ENCODE data around the gene PALMD. TPM values are rescaled to one million over a fixed set of nuclear protein-coding genes. Genes with fewer than 3 reads are reported as not detected.

Gene PALMD
- total RNA-seq, 3 donors from 2014 or later (not counting 1 experiment from before 2014, with no cell fraction given): not detected

- Histone ChIP-seq H3K4me3 (ENCODE audit: low read length) (no peak overlapping the region), H3K4me1 (ENCODE audit: control insufficient read depth, insufficient read depth, low read length) (no peaks in the 10 kb centered on the region), H3K36me3 (ENCODE audit: control insufficient read depth, insufficient read depth, low read length) (no peaks in the 10 kb centered on the region), H3K9me3 (ENCODE audit: control insufficient read depth, insufficient read depth, low read length) (no peaks in the 10 kb centered on the region), H3K27me3 (ENCODE audit: control insufficient read depth, insufficient read depth, low read length) (no peaks in the 10 kb centered on the region), H3K27ac (ENCODE audit: low read length) (no peak overlapping the region)
- no peak for TF ChIP-seq CTCF (IDR thresholded peaks at IDR 0.05)
- Mint-ChIP-seq H3K4me3 (no peak overlapping the region), H3K9me3 (no peaks in the 10 kb centered on the region), H3K27ac (no peak overlapping the region), H3K4me1 (no peaks in the 10 kb centered on the region), H3K36me3 (no peaks in the 10 kb centered on the region), H3K27me3 (ENCODE audit: low read depth in 2 of 2) (peaks cover 0 to 3% of the 10 kb centered on the region in 2 donors)
- ATAC-seq (no peak), DNase-seq (no peak)
- WGBS (ENCODE audit: insufficient coverage): 86% methylated on average over 1 of the region's 2 CpGs
- intact Hi-C loops (cut with micrococcal nuclease): no loop called here
These were observed 9.2 kb upstream of the PALMD start for GRCh38 chr1:99636647-99637175.

GRCh38 chr1:99638853-99639252 is 7.1 kb upstream of the PALMD start:
- Histone ChIP-seq H3K36me3 (ENCODE audit: control insufficient read depth, insufficient read depth, low read length) (no peaks in the 10 kb centered on the region), H3K4me3 (ENCODE audit: low read length) (no peak overlapping the region), H3K9me3 (ENCODE audit: control insufficient read depth, insufficient read depth, low read length) (no peaks in the 10 kb centered on the region), H3K27me3 (ENCODE audit: control insufficient read depth, insufficient read depth, low read length) (peaks cover 2% of the 10 kb centered on the region), H3K4me1 (ENCODE audit: control insufficient read depth, insufficient read depth, low read length) (no peaks in the 10 kb centered on the region), H3K27ac (ENCODE audit: low read length) (no peak overlapping the region)
- H3K4me1 Mint-ChIP-seq: no peaks in the 10 kb centered on the region
- no peak overlapping the region for H3K4me3 Mint-ChIP-seq
- H3K36me3 Mint-ChIP-seq: no peaks in the 10 kb centered on the region
- no peak for ATAC-seq
- no peaks in the 10 kb centered on the region for H3K27me3 Mint-ChIP-seq (ENCODE audit: low read depth in 2 of 2)
- DNase-seq: no peak
- H3K27ac Mint-ChIP-seq: no peak overlapping the region
- intact Hi-C loops (cut with micrococcal nuclease): no loop called here
- no peak for TF ChIP-seq CTCF (IDR thresholded peaks at IDR 0.05)
- WGBS (ENCODE audit: insufficient coverage): 97% methylated on average over 3 of the region's 3 CpGs
- no peaks in the 10 kb centered on the region for H3K9me3 Mint-ChIP-seq

- TF ChIP-seq CTCF (IDR thresholded peaks at IDR 0.05): no peak
- Histone ChIP-seq H3K27me3 (ENCODE audit: control insufficient read depth, insufficient read depth, low read length) (peaks cover 2% of the 10 kb centered on the region), H3K27ac (ENCODE audit: low read length) (no peak overlapping the region), H3K36me3 (ENCODE audit: control insufficient read depth, insufficient read depth, low read length) (no peaks in the 10 kb centered on the region), H3K4me1 (ENCODE audit: control insufficient read depth, insufficient read depth, low read length) (no peaks in the 10 kb centered on the region), H3K4me3 (ENCODE audit: low read length) (no peak overlapping the region), H3K9me3 (ENCODE audit: control insufficient read depth, insufficient read depth, low read length) (no peaks in the 10 kb centered on the region)
- H3K4me1 Mint-ChIP-seq: no peaks in the 10 kb centered on the region
- no peaks in the 10 kb centered on the region for H3K27me3 Mint-ChIP-seq (ENCODE audit: low read depth in 2 of 2)
- H3K27ac Mint-ChIP-seq: no peak overlapping the region
- H3K36me3 Mint-ChIP-seq: no peaks in the 10 kb centered on the region
- no peak overlapping the region for H3K4me3 Mint-ChIP-seq
- intact Hi-C loops (cut with micrococcal nuclease): no loop called here
- no peak for ATAC-seq
- H3K9me3 Mint-ChIP-seq: no peaks in the 10 kb centered on the region
- DNase-seq: no peak
These were observed 6.5 kb upstream of the PALMD start for GRCh38 chr1:99639408-99639807.

- H3K27me3 ChIP-seq (ENCODE audit: control insufficient read depth, insufficient read depth, low read length): peaks cover 2% of the 10 kb centered on the region
- ATAC-seq: no peak
- DNase-seq: no peak
- TF ChIP-seq CTCF (IDR thresholded peaks at IDR 0.05): no peak
- H3K27ac ChIP-seq (ENCODE audit: low read length): no peak overlapping the region
- H3K27ac Mint-ChIP-seq: no peak overlapping the region
- H3K9me3 Mint-ChIP-seq: no peaks in the 10 kb centered on the region
- no peaks in the 10 kb centered on the region for H3K27me3 Mint-ChIP-seq (ENCODE audit: low read depth in 2 of 2)
- no peaks in the 10 kb centered on the region for H3K36me3 ChIP-seq (ENCODE audit: control insufficient read depth, insufficient read depth, low read length)
- H3K4me1 Mint-ChIP-seq: no peaks in the 10 kb centered on the region
- no peaks in the 10 kb centered on the region for H3K4me1 ChIP-seq (ENCODE audit: control insufficient read depth, insufficient read depth, low read length)
- no peaks in the 10 kb centered on the region for H3K36me3 Mint-ChIP-seq
- no peak overlapping the region for H3K4me3 ChIP-seq (ENCODE audit: low read length)
- H3K9me3 ChIP-seq (ENCODE audit: control insufficient read depth, insufficient read depth, low read length): no peaks in the 10 kb centered on the region
- intact Hi-C loops (cut with micrococcal nuclease): no loop called here
- no peak overlapping the region for H3K4me3 Mint-ChIP-seq
These were observed 6.0 kb upstream of the PALMD start for GRCh38 chr1:99639945-99640344.
